SW480 (cell line): Measurements from ENCODE around the gene NAP1L2.
A peak's percentile ranks its signal among the peaks of the same experiment; 100 is the strongest.
"Not testable (repeated sequence)": the region's sequence is repeated elsewhere in the genome, so short reads cannot be mapped to it uniquely, and the experiment has no call there.

Source experiments
- DNase-seq: peaks from one replicate; pipeline ENCODE4 v3.0.0-alpha.2; 2016; ENCODE audit warnings: low spot score

The NAP1L2 gene, protein sequence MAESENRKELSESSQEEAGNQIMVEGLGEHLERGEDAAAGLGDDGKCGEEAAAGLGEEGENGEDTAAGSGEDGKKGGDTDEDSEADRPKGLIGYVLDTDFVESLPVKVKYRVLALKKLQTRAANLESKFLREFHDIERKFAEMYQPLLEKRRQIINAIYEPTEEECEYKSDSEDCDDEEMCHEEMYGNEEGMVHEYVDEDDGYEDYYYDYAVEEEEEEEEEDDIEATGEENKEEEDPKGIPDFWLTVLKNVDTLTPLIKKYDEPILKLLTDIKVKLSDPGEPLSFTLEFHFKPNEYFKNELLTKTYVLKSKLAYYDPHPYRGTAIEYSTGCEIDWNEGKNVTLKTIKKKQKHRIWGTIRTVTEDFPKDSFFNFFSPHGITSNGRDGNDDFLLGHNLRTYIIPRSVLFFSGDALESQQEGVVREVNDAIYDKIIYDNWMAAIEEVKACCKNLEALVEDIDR

DNA sequence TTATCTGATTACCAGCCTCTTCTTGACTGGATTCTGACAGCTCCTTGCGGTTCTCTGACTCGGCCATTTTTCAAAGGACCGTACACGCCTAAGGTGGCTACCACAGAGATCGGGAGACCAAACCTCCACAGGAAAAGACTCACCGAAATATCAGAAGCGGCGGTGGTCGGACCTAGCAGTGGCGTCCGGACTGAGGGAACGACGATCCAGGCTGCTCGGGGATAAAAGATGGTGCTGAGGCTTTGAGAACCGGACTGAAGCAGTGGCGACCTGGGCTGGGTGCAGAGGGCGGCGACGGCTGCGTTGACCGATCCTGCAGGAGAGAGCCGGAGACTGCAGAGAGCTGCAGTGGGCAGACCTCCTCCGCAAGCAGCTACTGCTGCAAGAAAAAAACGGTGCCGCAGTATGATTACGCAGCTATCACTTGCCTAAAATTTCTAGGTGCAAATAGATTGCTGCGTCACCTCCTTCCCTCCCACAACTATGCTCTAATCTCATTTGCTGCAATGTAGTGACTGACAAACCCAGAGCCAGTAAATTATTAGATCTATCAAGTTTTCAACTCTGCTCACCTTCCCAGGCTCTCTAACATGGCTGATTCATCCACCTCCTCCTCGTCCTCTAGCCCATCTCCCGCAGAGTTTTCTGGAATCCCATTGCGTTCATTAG, at the start of gene NAP1L2:
Gene NAP1L2 (minus strand): TSS at position 426 of the 669 bp plus-strand sequence. CDS start 359 bp downstream, at position 67.
- no peak for DNase-seq

DNA sequence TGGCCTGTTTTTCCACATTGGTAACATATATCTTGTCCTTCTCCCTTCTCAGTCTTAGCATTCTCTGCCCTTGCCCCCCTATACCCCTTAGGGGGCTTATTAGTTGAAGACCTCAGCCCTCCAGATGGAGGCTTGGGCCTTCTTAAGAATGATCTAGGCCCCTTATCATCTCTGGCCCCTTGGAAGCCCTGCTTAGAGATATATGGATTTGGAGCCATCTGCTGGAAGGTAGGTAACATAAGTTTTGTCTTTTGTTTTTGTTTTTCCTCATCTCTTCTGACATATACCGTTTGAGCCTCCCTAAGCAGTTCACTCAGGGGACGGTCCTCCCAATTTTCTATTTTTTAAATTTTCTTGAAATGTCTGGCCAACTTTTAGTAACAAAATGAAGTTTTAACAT, 48.3 kb upstream of the NAP1L2 start:
- DNase-seq = peak; percentile 29

DNA sequence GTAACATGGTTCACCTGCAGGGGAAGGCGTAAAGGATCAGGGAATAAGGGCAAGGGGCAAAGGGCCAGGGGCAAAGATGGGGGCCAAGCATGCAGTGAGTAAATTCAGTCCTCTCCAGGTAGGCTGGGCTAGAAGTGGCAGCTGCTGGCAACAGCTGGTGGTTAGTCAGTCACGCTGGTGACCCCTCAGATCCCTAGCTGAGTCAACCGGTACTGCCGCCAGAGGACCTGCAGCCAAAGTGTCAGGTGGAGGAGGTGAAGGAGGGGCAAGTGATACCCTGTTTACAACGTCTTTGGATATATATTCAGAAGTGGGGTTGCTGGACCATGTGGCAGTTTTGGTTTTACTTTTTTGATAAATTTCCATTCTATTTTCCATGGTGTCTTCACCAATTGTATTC, 24.6 kb upstream of the NAP1L2 start:
- DNase-seq = no peak

DNA sequence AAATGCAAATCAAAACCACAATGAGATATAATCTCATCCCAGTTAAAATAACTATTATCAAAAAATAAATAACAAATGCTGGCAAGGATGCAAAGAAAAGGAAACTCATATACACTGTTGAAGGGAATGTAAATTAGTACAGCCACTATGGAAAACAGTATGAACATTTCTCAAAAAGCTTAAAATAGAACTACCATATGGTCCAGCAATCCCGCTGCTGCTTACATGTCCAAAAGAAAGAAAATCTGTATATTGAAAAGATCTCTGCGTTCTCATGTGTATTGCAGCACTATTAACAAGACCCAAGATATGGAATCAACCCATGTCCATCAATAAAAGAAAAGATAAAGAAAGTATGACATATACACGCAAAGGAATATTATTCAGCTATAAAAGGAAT, 3.0 kb upstream of the NAP1L2 start:
- no peak for DNase-seq

DNA sequence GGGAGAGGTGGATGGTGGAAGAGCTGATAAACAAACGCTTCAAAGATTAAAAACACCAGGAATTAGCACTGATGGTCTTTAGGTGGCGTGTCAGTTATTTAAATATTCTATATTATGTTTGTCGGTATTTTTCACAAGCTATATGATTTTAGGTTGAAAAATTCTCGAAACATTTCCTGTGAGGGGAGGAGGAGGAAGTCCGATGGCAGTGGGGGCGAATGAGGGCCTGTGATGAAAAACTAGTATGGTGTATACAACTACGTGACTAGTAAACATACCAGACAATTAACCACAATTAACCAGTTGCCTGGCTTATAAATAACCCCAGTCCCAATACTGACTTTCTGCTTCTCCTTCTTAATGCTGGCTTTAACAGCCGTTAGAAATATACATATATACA, 595 bp upstream of the NAP1L2 start:
- DNase-seq = no peak

DNA sequence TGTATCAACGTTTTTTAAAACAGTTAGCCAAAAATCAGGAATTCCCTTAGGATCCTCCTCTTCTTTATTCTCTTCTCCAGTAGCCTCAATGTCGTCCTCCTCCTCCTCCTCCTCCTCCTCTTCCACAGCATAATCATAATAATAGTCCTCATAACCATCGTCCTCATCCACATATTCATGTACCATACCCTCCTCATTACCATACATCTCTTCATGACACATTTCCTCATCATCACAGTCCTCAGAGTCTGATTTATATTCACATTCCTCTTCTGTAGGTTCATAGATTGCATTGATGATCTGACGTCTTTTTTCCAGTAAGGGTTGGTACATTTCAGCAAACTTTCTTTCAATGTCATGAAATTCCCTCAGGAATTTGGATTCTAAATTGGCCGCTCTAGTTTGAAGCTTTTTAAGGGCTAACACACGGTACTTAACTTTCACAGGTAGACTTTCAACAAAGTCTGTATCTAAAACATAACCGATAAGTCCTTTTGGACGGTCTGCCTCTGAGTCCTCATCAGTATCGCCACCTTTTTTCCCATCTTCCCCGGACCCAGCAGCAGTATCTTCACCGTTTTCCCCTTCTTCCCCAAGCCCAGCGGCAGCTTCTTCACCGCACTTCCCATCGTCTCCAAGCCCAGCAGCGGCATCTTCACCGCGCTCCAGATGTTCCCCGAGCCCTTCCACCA, 771 bp downstream of the NAP1L2 start:
- no peak for DNase-seq

DNA sequence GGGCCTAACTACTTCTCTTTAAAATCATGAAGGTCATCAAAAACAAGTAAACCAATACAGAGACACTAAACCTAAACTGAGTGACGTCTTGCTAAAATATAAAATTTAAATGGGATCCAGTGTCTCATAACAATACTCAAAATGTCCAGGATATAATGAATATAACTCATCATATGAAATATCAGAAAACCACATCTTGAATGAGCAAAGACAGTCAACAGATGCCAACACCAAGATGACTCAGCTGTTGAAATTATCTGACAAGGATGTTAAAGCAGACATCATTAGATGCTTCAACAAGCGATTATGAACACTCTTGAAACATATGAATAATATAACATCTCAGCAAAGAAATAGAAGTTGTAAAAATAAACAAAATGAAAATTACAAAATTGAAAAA, 8.3 kb downstream of the NAP1L2 start:
- DNase-seq = no peak

DNA sequence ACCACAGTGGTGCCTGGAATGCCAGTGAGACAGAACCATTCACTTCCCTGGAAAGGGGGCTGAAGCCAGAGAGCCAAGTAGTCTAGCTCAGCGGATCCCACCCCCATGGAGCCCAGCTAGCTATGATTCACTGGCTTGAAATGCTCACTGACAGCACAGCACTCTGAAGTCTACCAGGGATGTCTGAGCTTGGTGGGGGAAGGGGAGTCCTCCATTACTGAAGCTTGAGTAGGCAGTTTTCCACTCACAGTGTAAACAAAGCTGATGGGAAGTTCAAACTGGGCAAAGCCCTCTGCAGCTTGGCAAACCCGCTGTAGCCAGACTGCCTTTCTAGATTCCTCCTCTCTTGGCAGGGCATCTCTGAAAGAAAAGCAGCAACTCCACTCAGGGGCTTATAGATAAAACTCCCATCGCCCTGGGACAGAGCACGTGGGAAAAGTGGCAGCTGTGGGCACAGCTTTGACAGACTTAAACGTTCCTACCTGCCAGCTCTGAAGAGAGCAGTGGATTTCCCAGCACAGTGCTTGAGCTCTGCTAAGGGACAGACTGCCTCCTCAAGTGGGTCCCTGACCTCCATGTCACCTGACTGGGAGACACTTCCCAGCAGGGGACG, 32.0 kb downstream of the NAP1L2 start:
- DNase-seq = no peak

DNA sequence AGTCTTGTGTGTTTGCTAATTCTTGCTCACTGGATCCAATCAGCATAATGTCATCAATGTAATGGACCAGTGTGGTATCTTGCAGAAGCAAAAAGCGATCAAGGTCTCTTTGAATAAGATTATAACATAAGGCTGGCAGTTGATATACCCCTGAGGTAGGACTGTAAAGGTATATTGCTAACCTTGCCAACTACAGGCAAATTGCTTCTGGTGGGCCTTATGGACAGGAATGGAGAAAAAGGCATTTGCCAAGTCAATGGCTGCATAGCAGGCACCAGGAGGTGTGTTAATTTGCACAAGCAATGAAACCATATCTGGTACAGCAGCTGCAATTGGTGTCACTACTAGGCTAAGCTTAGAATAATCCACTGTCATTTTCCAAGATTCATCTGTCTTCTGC, 45.7 kb downstream of the NAP1L2 start:
- not testable (repeated sequence) for DNase-seq
